ENCODE measurements around the gene ARF4.

The ARF4 gene

GRCh38 chr3:57598765-57599360, 1.7 kb upstream of the ARF4 start:
- peak overlapping the region; percentile 79 for H3K4me3 ChIP-seq (ENCODE audit: low read length)
- DNase-seq (ENCODE audit: low read depth): no peak

GRCh38 chr3:57596495-57597126, 533 bp downstream of the ARF4 start:
- H3K4me3 ChIP-seq (ENCODE audit: low read length): peak overlapping the region; percentile 100
- DNase-seq (ENCODE audit: low read depth): peak; percentile 85
- TF ChIP-seq CTCF (IDR thresholded peaks at IDR 0.05; ENCODE audit: insufficient read depth, low read depth, low read length, missing control alignments): no peak

More at GRCh38 chr3:57598765-57599360, 1.7 kb upstream of the ARF4 start:
- TF ChIP-seq CTCF (IDR thresholded peaks at IDR 0.05; ENCODE audit: insufficient read depth, low read depth, low read length, missing control alignments): no peak

- TF ChIP-seq CTCF (IDR thresholded peaks at IDR 0.05; ENCODE audit: insufficient read depth, low read depth, low read length, missing control alignments): no peak
- H3K4me3 ChIP-seq (ENCODE audit: low read length): peak overlapping the region; percentile 100
- no peak for DNase-seq (ENCODE audit: low read depth)
These were observed 2.6 kb downstream of the ARF4 start for GRCh38 chr3:57594576-57594975.

- DNase-seq (ENCODE audit: low read depth): no peak
- no peak overlapping the region for H3K4me3 ChIP-seq (ENCODE audit: low read length)
- no peak for TF ChIP-seq CTCF (IDR thresholded peaks at IDR 0.05; ENCODE audit: insufficient read depth, low read depth, low read length, missing control alignments)
These were observed 3.0 kb downstream of the ARF4 start for GRCh38 chr3:57594144-57594543.

GRCh38 chr3:57592306-57592705, 4.8 kb downstream of the ARF4 start:
- DNase-seq (ENCODE audit: low read depth): no peak
- no peak for TF ChIP-seq CTCF (IDR thresholded peaks at IDR 0.05; ENCODE audit: insufficient read depth, low read depth, low read length, missing control alignments)
- no peak overlapping the region for H3K4me3 ChIP-seq (ENCODE audit: low read length)

GRCh38 chr3:57587905-57588304, 9.2 kb downstream of the ARF4 start:
- H3K4me3 ChIP-seq (ENCODE audit: low read length): no peak overlapping the region
- TF ChIP-seq CTCF (IDR thresholded peaks at IDR 0.05; ENCODE audit: insufficient read depth, low read depth, low read length, missing control alignments): no peak
- no peak for DNase-seq (ENCODE audit: low read depth)

GRCh38 chr3:57586778-57587177, 10.4 kb downstream of the ARF4 start:
- DNase-seq (ENCODE audit: low read depth): no peak
- no peak overlapping the region for H3K4me3 ChIP-seq (ENCODE audit: low read length)
- TF ChIP-seq CTCF (IDR thresholded peaks at IDR 0.05; ENCODE audit: insufficient read depth, low read depth, low read length, missing control alignments): no peak

Measured in epithelial cell of esophagus (primary cell).